ENCODE data around the gene NLRP7.
"Not testable (repeated sequence)": the region's sequence is repeated elsewhere in the genome, so short reads cannot be mapped to it uniquely, and the experiment has no call there.

The NLRP7 gene

DNA sequence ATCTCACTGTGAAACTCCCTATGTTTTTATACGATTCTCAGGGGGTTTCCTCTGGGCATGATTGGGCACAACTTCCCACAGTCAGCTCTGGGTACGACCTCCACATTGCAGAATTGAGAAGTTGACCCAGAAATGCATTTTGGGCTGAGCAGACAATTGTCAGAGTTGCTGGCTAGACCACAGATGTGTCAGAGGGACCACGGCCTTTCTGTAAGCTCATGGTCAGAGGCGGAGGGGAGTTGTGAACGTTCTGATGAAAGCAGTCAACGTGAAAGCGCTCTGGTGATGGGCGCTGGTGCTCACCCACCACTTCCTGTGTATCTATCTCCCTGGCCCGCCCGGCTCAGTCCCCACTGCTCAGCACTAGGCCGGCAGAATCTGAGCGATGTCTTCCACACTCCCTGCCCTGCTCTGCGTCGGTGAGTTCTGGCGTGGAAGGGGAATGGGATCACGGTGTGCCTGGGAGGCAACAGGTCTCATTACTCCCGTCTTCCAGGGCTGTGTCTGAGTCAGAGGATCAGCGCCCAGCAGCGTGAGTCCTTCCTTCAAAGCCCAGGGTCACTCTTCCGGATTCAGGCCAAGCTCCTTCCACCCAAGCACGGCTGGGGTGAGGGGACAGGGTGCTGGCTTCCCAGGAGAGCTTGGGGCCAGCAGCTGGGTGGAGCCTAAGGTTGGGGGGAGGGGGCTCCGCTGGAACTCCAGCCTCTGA lies 41.4 kb downstream of the NLRP7 start, which contains the start of gene NCR1:
NCR1 (plus strand) TSS at position 346 of the 709 bp plus-strand sequence; CDS start at position 386, 40 bp downstream.
- Mint-ChIP-seq H3K27ac (peak within 1 kb of the TSS; percentile 69 to 80), H3K4me3 (peak within 1 kb of the TSS; percentile 59 to 77), H3K27me3 (peaks cover 0 to 9% of the 10 kb centered on the region in 2 donors), H3K4me1 (ENCODE audit: low read depth in 2 of 2) (peaks cover 0 to 10% of the 10 kb centered on the region in 2 donors), H3K36me3 (ENCODE audit: insufficient read depth) (peaks cover 7% of the 10 kb centered on the region), H3K9me3 (peaks cover 0 to 2% of the 10 kb centered on the region in 2 donors)
- ATAC-seq (replicated peaks) (peak; percentile 83), DNase-seq (peak in 2 of 3 experiments; percentile 8 to 35)

DNA sequence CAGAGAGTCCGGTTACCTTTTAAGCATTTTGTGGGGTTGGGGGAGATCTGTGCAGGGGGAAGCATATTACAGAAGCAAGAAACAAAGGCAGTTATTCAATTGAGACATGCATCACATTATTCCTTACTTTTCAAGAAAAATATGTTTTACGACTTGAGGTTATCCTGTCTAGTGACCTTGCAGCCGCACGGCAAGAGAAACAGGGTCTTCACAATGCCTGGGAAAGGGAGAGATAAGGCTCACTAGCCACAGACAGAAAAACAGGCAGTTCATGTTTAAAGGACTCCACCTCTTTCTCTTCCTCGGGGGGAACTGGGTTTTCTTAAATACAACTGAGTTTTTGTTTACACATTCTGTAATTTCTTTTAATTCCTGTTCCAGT lies 41.9 kb downstream of the NLRP7 start:
- ATAC-seq (replicated peaks) (no peak), DNase-seq (no peak)
- Mint-ChIP-seq H3K4me3 (peak overlapping the region; percentile 59 to 77), H3K9me3 (no peaks in the 10 kb centered on the region), H3K36me3 (ENCODE audit: insufficient read depth) (peaks cover 7% of the 10 kb centered on the region), H3K4me1 (ENCODE audit: low read depth in 2 of 2) (peaks cover 0 to 10% of the 10 kb centered on the region in 2 donors), H3K27ac (peak overlapping the region; percentile 69 to 80), H3K27me3 (peaks cover 0 to 9% of the 10 kb centered on the region in 2 donors)

- DNase-seq; H3K36me3 Mint-ChIP-seq (ENCODE audit: insufficient read depth); H3K9me3 Mint-ChIP-seq: not testable (repeated sequence)
- peak; percentile 48 for ATAC-seq (replicated peaks)
- Mint-ChIP-seq H3K27ac (peak overlapping the region in 1 of 2 donors; percentile 77), H3K4me1 (ENCODE audit: low read depth in 2 of 2) (peaks cover 0 to 10% of the 10 kb centered on the region in 2 donors), H3K27me3 (peaks cover 10 to 21% of the 10 kb centered on the region in 2 donors), H3K4me3 (peak overlapping the region in 1 of 2 donors; percentile 33)
These were observed 43.1 kb downstream of the NLRP7 start for GRCh38 chr19:54904261-54904660.

DNA sequence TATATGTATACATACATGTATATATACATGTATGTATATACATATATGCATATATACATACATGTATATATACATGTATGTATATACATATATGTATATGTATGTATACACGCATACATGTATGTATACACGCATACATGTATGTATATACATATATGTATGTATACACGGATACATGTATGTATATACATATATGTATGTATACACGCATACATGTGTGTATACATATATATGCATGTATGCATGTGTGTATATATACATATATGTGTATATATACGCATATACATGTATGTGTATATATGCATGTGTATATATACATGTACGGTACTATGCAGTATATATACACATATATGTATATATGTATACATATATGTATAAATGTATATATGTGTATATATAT lies 44.0 kb downstream of the NLRP7 start:
- Mint-ChIP-seq H3K4me1 (ENCODE audit: low read depth in 2 of 2) (peaks cover 0 to 10% of the 10 kb centered on the region in 2 donors), H3K36me3 (ENCODE audit: insufficient read depth) (no peaks in the 10 kb centered on the region), H3K9me3 (no peaks in the 10 kb centered on the region), H3K27ac (no peak overlapping the region), H3K27me3 (peaks cover 20 to 30% of the 10 kb centered on the region in 2 donors), H3K4me3 (no peak overlapping the region)
- ATAC-seq (replicated peaks): no peak
- DNase-seq: no peak

GRCh38 chr19:54902061-54902460 lies 45.3 kb downstream of the NLRP7 start:
- no peaks in the 10 kb centered on the region for H3K36me3 Mint-ChIP-seq (ENCODE audit: insufficient read depth)
- no peak overlapping the region for H3K4me3 Mint-ChIP-seq
- DNase-seq: no peak
- peaks cover 26 to 43% of the 10 kb centered on the region in 2 donors for H3K27me3 Mint-ChIP-seq
- no peaks in the 10 kb centered on the region for H3K9me3 Mint-ChIP-seq
- H3K27ac Mint-ChIP-seq: peak overlapping the region in 1 of 2 donors; percentile 63
- ATAC-seq (replicated peaks): no peak
- peaks cover 0 to 10% of the 10 kb centered on the region in 2 donors for H3K4me1 Mint-ChIP-seq (ENCODE audit: low read depth in 2 of 2)

DNA sequence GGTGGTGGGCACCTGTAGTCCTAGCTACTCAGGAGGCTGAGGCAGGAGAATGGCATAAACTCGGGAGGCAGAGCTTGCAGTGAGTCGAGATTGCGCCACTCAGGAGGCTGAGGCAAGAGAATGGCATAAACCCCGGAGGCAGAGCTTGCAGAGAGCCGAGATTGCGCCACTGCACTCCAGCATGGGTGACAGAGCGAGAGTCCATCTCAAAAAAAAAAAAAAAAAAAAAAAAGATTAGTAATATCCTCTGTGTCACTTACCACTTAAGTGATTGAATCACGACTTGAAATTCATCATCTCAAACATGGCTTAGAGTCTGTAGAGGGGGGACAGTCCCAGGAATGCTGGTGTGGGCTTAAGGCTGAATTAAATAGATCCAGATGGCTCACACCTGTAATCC lies 46.2 kb downstream of the NLRP7 start:
- ATAC-seq (replicated peaks); H3K4me3 Mint-ChIP-seq; DNase-seq; H3K9me3 Mint-ChIP-seq; H3K36me3 Mint-ChIP-seq (ENCODE audit: insufficient read depth): not testable (repeated sequence)
- Mint-ChIP-seq H3K27ac (peak overlapping the region in 1 of 2 donors; percentile 63), H3K4me1 (ENCODE audit: low read depth in 2 of 2) (peaks cover 0 to 10% of the 10 kb centered on the region in 2 donors), H3K27me3 (peaks cover 36 to 52% of the 10 kb centered on the region in 2 donors)

DNA sequence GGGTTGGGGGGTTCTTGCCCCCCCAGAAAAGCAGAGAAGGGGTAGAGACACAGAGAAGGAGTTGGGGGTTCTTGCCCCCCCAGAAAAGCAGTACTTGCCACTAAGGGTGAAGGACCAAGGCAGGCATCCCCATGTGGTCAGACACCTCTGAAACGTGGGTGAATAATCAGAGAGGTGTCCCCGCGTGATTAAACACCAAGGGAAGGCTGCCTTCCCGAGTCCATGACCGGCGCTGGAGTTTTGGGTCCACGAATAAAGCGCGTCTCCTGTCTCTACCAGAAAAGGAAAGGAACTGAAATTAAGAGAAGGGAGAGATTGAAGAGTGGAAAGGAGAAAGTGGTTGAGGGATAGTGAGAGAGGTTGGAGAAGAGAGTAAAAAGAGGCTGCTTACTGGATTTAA lies 47.7 kb downstream of the NLRP7 start:
- not testable (repeated sequence) for H3K36me3 Mint-ChIP-seq (ENCODE audit: insufficient read depth); DNase-seq; H3K27ac Mint-ChIP-seq; ATAC-seq (replicated peaks); H3K9me3 Mint-ChIP-seq; H3K4me3 Mint-ChIP-seq; H3K4me1 Mint-ChIP-seq (ENCODE audit: low read depth in 2 of 2)
- peaks cover 42 to 50% of the 10 kb centered on the region in 2 donors for H3K27me3 Mint-ChIP-seq

- not testable (repeated sequence) for H3K4me1 Mint-ChIP-seq (ENCODE audit: low read depth in 2 of 2); H3K4me3 Mint-ChIP-seq; H3K27ac Mint-ChIP-seq; DNase-seq; H3K36me3 Mint-ChIP-seq (ENCODE audit: insufficient read depth); ATAC-seq (replicated peaks); H3K9me3 Mint-ChIP-seq
- peaks cover 42 to 50% of the 10 kb centered on the region in 2 donors for H3K27me3 Mint-ChIP-seq
These were observed 48.6 kb downstream of the NLRP7 start for GRCh38 chr19:54898685-54899084.

- Mint-ChIP-seq H3K9me3 (no peaks in the 10 kb centered on the region), H3K27me3 (peaks cover 42 to 50% of the 10 kb centered on the region in 2 donors), H3K27ac (no peak overlapping the region)
These were observed 51.3 kb downstream of the NLRP7 start for GRCh38 chr19:54896036-54896435.

GRCh38 chr19:54894106-54894505 lies 53.2 kb downstream of the NLRP7 start:
- ATAC-seq (replicated peaks); H3K4me1 Mint-ChIP-seq (ENCODE audit: low read depth in 2 of 2): not testable (repeated sequence)

More at GRCh38 chr19:54896036-54896435, 51.3 kb downstream of the NLRP7 start:
- Mint-ChIP-seq H3K36me3 (ENCODE audit: insufficient read depth) (no peaks in the 10 kb centered on the region), H3K4me3 (no peak overlapping the region), H3K4me1 (ENCODE audit: low read depth in 2 of 2) (no peaks in the 10 kb centered on the region)
- DNase-seq: no peak
- no peak for ATAC-seq (replicated peaks)

DNA sequence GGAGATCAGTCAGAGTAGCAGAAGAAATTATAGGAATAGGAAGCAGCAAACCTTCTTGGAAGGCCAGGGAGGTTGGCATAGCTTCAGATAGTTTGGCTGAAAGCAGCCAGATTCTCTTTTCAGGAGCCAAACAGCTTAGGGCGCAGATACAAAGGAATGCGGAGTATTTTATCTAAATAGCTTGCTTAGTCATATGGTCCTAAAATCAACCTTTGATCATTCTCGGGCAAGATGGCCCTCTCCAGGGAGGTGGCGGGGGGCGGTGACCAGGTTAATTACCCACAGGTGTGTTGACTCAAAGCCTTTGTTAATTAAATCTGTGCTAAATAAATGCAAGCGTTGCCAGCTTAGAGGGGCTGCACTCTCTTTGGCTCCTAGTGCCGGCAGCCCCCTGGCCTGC lies 53.9 kb downstream of the NLRP7 start:
- ATAC-seq (replicated peaks) (no peak), DNase-seq (no peak)
- no peaks in the 10 kb centered on the region for H3K4me1 Mint-ChIP-seq (ENCODE audit: low read depth in 2 of 2)
- no peak overlapping the region for H3K27ac Mint-ChIP-seq
- H3K4me3 Mint-ChIP-seq: no peak overlapping the region
- peaks cover 23 to 30% of the 10 kb centered on the region in 2 donors for H3K27me3 Mint-ChIP-seq
- no peaks in the 10 kb centered on the region for H3K9me3 Mint-ChIP-seq
- no peaks in the 10 kb centered on the region for H3K36me3 Mint-ChIP-seq (ENCODE audit: insufficient read depth)

More at GRCh38 chr19:54894106-54894505, 53.2 kb downstream of the NLRP7 start:
- not testable (repeated sequence) for H3K9me3 Mint-ChIP-seq; H3K27ac Mint-ChIP-seq; DNase-seq; H3K4me3 Mint-ChIP-seq; H3K36me3 Mint-ChIP-seq (ENCODE audit: insufficient read depth)
- peaks cover 30 to 37% of the 10 kb centered on the region in 2 donors for H3K27me3 Mint-ChIP-seq

- Mint-ChIP-seq H3K4me1 (ENCODE audit: low read depth in 2 of 2) (no peaks in the 10 kb centered on the region), H3K27ac (no peak overlapping the region), H3K4me3 (no peak overlapping the region), H3K9me3 (no peaks in the 10 kb centered on the region), H3K27me3 (no peaks in the 10 kb centered on the region), H3K36me3 (ENCODE audit: insufficient read depth) (peaks cover 7% of the 10 kb centered on the region)
- ATAC-seq (replicated peaks): no peak
- DNase-seq: no peak
These were observed 57.8 kb downstream of the NLRP7 start for GRCh38 chr19:54889566-54889965.

- peaks cover 7% of the 10 kb centered on the region for H3K36me3 Mint-ChIP-seq (ENCODE audit: insufficient read depth)
- ATAC-seq (replicated peaks) (no peak), DNase-seq (no peak)
- no peak overlapping the region for H3K4me3 Mint-ChIP-seq
- H3K4me1 Mint-ChIP-seq (ENCODE audit: low read depth in 2 of 2): no peaks in the 10 kb centered on the region
- H3K27ac Mint-ChIP-seq: no peak overlapping the region
- H3K9me3 Mint-ChIP-seq: no peaks in the 10 kb centered on the region
- H3K27me3 Mint-ChIP-seq: no peaks in the 10 kb centered on the region
These were observed 59.1 kb downstream of the NLRP7 start for GRCh38 chr19:54888239-54888638.

DNA sequence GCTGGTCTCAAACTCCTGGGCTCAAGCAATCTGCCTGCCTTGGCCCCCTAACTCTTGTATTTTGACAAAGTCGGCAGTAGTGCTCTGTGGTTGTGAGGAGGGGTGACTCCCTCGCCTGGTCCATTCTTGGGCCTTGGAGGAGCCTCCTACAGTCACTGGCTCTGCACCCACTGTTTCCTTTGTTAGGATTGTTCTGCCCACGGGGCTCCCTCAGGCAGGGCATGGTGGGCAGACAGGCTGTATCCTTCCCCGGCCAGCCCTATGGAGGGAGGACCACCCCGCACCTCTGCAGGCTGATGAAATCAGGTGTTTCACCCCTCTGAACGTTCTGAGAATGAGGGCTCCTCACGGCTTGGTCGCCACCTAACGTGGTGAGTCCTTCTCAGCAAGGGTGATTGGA lies 64.1 kb downstream of the NLRP7 start:
- no peaks in the 10 kb centered on the region for H3K9me3 Mint-ChIP-seq

More for the DNA sequence above, 64.1 kb downstream of the NLRP7 start:
- ATAC-seq (replicated peaks): no peak
- H3K4me1 Mint-ChIP-seq (ENCODE audit: low read depth in 2 of 2): peaks cover 0 to 8% of the 10 kb centered on the region in 2 donors
- peak overlapping the region in 1 of 2 donors; percentile 65 for H3K27ac Mint-ChIP-seq
- H3K27me3 Mint-ChIP-seq: peaks cover 18 to 19% of the 10 kb centered on the region in 2 donors
- H3K36me3 Mint-ChIP-seq (ENCODE audit: insufficient read depth): peaks cover 10% of the 10 kb centered on the region
- DNase-seq: no peak
- peak overlapping the region; percentile 8 to 24 for H3K4me3 Mint-ChIP-seq

Measured in effector memory CD8-positive, alpha-beta T cell (primary cell).